H9 (cell line): ENCODE data around the gene RTP1. TPM values are rescaled to one million over a fixed set of nuclear protein-coding genes. Genes with fewer than 3 reads are reported as not detected.

Experiments
- DNase-seq: peaks from one replicate; pipeline ENCODE4 v3.0.0-alpha.2; 2017
- H2AFZ ChIP-seq: one replicate; pipeline ENCODE4 v1.6.1; 2013; ENCODE audit warnings: mild to moderate bottlenecking, low read length, control low read depth, moderate library complexity
- H2AK5ac ChIP-seq: 2 replicates; pipeline ENCODE4 v1.6.1; 2013; ENCODE audit warnings: low read length, control low read depth, mixed read lengths; ENCODE audit not compliant: insufficient read length
- H2BK120ac ChIP-seq: one replicate; pipeline ENCODE4 v1.6.1; 2013; ENCODE audit warnings: low read depth, mild to moderate bottlenecking, low read length, control low read depth, inconsistent platforms; ENCODE audit not compliant: poor library complexity, severe bottlenecking
- H2BK12ac ChIP-seq: 2 replicates; pipeline ENCODE4 v1.6.1; 2013; ENCODE audit warnings: low read length, control low read depth, mixed read lengths, low read depth; ENCODE audit not compliant: insufficient read length
- H2BK15ac ChIP-seq: 2 replicates; pipeline ENCODE4 v1.6.1; 2013; ENCODE audit warnings: low read depth, low read length, control low read depth
- H2BK20ac ChIP-seq: one replicate; pipeline ENCODE4 v1.6.1; 2013; ENCODE audit warnings: low read depth, mild to moderate bottlenecking, low read length, control low read depth, inconsistent platforms; ENCODE audit not compliant: poor library complexity, severe bottlenecking
- H2BK5ac ChIP-seq: 2 replicates; pipeline ENCODE4 v1.6.1; 2013; ENCODE audit warnings: low read length, control low read depth, mixed read lengths; ENCODE audit not compliant: insufficient read length
- H3K14ac ChIP-seq: 2 replicates; pipeline ENCODE4 v1.6.1; 2013; ENCODE audit warnings: low read length, control low read depth; ENCODE audit not compliant: insufficient read depth
- H3K18ac ChIP-seq: 2 replicates; pipeline ENCODE4 v1.6.1; 2013; ENCODE audit warnings: low read depth, mild to moderate bottlenecking, mixed read lengths, low read length, control low read depth; ENCODE audit not compliant: insufficient read length
- H3K23ac ChIP-seq: 2 replicates; pipeline ENCODE4 v1.6.1; 2013; ENCODE audit warnings: low read length, control low read depth, mixed read lengths, low read depth; ENCODE audit not compliant: insufficient read length
- H3K23me2 ChIP-seq: 2 replicates; pipeline ENCODE4 v1.6.1; 2013; ENCODE audit warnings: low read depth, mild to moderate bottlenecking, mixed read lengths, low read length, control low read depth; ENCODE audit not compliant: insufficient read length, poor library complexity, severe bottlenecking
- H3K27ac ChIP-seq: 2 replicates; pipeline ENCODE4 v1.5.1; 2013; ENCODE audit warnings: low read length, control low read depth, mixed read lengths, low read depth; ENCODE audit not compliant: insufficient read length
- H3K27me3 ChIP-seq: 2 replicates; pipeline ENCODE4 v1.6.1; 2013; ENCODE audit warnings: low read length, control low read depth, inconsistent platforms; ENCODE audit not compliant: insufficient read depth
- H3K4ac ChIP-seq: 2 replicates; pipeline ENCODE4 v1.6.1; 2013; ENCODE audit warnings: low read depth, mild to moderate bottlenecking, control low read depth, inconsistent platforms, low read length, moderate library complexity
- H3K4me1 ChIP-seq: 2 replicates; pipeline ENCODE4 v1.6.1; 2013; ENCODE audit warnings: low read length, control low read depth, inconsistent platforms; ENCODE audit not compliant: insufficient read depth
- H3K4me2 ChIP-seq: 2 replicates; pipeline ENCODE4 v1.6.1; 2013; ENCODE audit warnings: low read length, control low read depth, mixed read lengths; ENCODE audit not compliant: insufficient read length, insufficient read depth
- H3K56ac ChIP-seq: 2 replicates; pipeline ENCODE4 v1.6.1; 2013; ENCODE audit warnings: low read depth, mild to moderate bottlenecking, mixed read lengths, low read length, control low read depth; ENCODE audit not compliant: insufficient read length
- H3K79me1 ChIP-seq: 2 replicates; pipeline ENCODE4 v1.6.1; 2013; ENCODE audit warnings: low read depth, mild to moderate bottlenecking, moderate library complexity, low read length, control low read depth, inconsistent platforms; ENCODE audit not compliant: insufficient read depth, poor library complexity, severe bottlenecking
- H3K79me2 ChIP-seq: 2 replicates; pipeline ENCODE4 v1.6.1; 2013; ENCODE audit warnings: low read length, control low read depth, inconsistent platforms; ENCODE audit not compliant: insufficient read depth
- H3K9ac ChIP-seq: 2 replicates; pipeline ENCODE4 v1.6.1; 2013; ENCODE audit warnings: low read length, control low read depth, mixed read lengths; ENCODE audit not compliant: insufficient read length; ENCODE audit errors: extremely low read depth
- H3K9me3 ChIP-seq: one replicate; pipeline ENCODE4 v1.6.1; 2013; ENCODE audit warnings: low read depth, low read length, inconsistent platforms; ENCODE audit not compliant: control insufficient read depth
- H3T11ph ChIP-seq: one replicate; pipeline ENCODE4 v1.6.1; 2013; ENCODE audit warnings: mild to moderate bottlenecking, low read length, control low read depth, inconsistent platforms
- H4K20me1 ChIP-seq: one replicate; pipeline ENCODE4 v1.6.1; 2013; ENCODE audit not compliant: control insufficient read depth, insufficient read length, insufficient read depth
- H4K5ac ChIP-seq: 2 replicates; pipeline ENCODE4 v1.6.1; 2013; ENCODE audit warnings: low read depth, mild to moderate bottlenecking, mixed read lengths, low read length, control low read depth; ENCODE audit not compliant: insufficient read length
- H4K8ac ChIP-seq: replicated peaks from 2 replicates; pipeline ENCODE4 v1.6.1; 2013; ENCODE audit warnings: low read length, control low read depth, mixed read lengths, low read depth; ENCODE audit not compliant: insufficient read length
- H4K91ac ChIP-seq: 2 replicates; pipeline ENCODE4 v1.6.1; 2013; ENCODE audit warnings: low read depth, mild to moderate bottlenecking, moderate library complexity, mixed read lengths, low read length, control low read depth; ENCODE audit not compliant: insufficient read length
- H3K27ac Mint-ChIP-seq, 3 experiments: 2 replicates in 2 of 3; 3 replicates in 1 of 3; pipeline ENCODE4 v1.8.0; 2020 to 2021; ENCODE audit warnings: mixed read lengths in 3 of 3, mild to moderate bottlenecking in 1 of 3, moderate library complexity in 1 of 3
- H3K27me3 Mint-ChIP-seq: 2 replicates; pipeline ENCODE4 v1.8.0; 2021; ENCODE audit warnings: low read depth, mild to moderate bottlenecking, moderate library complexity, mixed read lengths
- H3K36me3 Mint-ChIP-seq, 3 experiments: 2 replicates in 2 of 3; 3 replicates in 1 of 3; pipeline ENCODE4 v1.8.0; 2020 to 2021; ENCODE audit warnings: low read depth in 3 of 3, mixed read lengths in 3 of 3; ENCODE audit not compliant: insufficient read depth in 1 of 3
- H3K4me1 Mint-ChIP-seq, 2 experiments: 2 replicates each; pipeline ENCODE4 v1.8.0; 2020; ENCODE audit warnings: mixed read lengths in 2 of 2
- H3K4me3 Mint-ChIP-seq, 2 experiments: 2 replicates in 1 of 2; 3 replicates in 1 of 2; pipeline ENCODE4 v1.8.0; 2020 to 2021; ENCODE audit warnings: mild to moderate bottlenecking in 2 of 2, mixed read lengths in 2 of 2, moderate library complexity in 1 of 2
- H3K9me3 Mint-ChIP-seq, 2 experiments: 2 replicates in 1 of 2; 3 replicates in 1 of 2; pipeline ENCODE4 v1.8.0; 2020; ENCODE audit warnings: mild to moderate bottlenecking in 2 of 2, mixed read lengths in 2 of 2, moderate library complexity in 1 of 2
- CTCF ChIP-seq: fragments of 200-600 bp; sonication (generic); conservative IDR thresholded peaks from 3 replicates; pipeline ENCODE4 v1.8.0; 2021; ENCODE audit warnings: antibody characterized with exemption, mild to moderate bottlenecking
- WGBS: extraction: QIAGEN DNeasy Blood & Tissue Kit; methylation state at CpG from one replicate; pipeline ENCODE4 v1.1.7; 2013; ENCODE audit warnings: missing lambda C conversion rate, low lambda C conversion rate, mixed read lengths; ENCODE audit not compliant: insufficient read length; ENCODE audit errors: extremely low coverage; 5-methylcytosine and 5-hydroxymethylcytosine counted together
- total RNA-seq: library from RNA; stranded (reverse); gene quantifications from 2 replicates; pipeline ENCODE4 v1.2.1, GENCODE V29; 2021

Gene RTP1
- total RNA-seq, 1 experiment from 2014 or later: 6.6 TPM

DNA sequence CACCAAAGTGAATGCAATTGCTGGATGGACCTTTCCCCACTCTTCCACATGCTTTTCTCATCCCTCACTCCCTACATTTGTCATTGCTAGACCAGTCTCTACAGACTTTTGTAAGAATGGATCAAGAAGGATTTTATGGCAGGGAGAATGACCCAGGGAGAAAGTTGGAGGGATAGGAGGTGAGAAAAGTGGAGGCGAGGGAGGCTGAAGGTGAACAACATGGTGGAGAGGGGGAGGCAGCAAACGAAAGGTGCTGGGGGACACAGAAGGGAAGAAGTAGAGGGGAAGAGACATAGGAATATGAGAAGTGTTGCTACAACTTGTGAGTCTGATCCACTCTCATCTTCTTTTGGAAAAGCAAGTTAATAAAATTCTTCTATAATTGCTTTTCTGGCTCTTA is 24.4 kb upstream of the RTP1 start:
- Mint-ChIP-seq H3K4me1 (peaks cover 27 to 52% of the 10 kb centered on the region in 2 experiments), H3K4me3 (no peak overlapping the region), H3K27me3 (no peaks in the 10 kb centered on the region), H3K9me3 (no peaks in the 10 kb centered on the region), H3K27ac (no peak overlapping the region), H3K36me3 (peaks cover 0 to 60% (median 0%) of the 10 kb centered on the region in 3 experiments; a peak in 4 of 7 replicates)
- no peak overlapping the region for H3K9ac ChIP-seq
- H3K23ac ChIP-seq: no peak overlapping the region
- no peak overlapping the region for H2BK12ac ChIP-seq
- WGBS: no CpG with 5 or more reads among the region's 2 CpGs
- H2BK15ac ChIP-seq: no peak overlapping the region
- no peaks in the 10 kb centered on the region for H3K79me1 ChIP-seq
- DNase-seq: no peak
- no peak overlapping the region for H3T11ph ChIP-seq
- H3K18ac ChIP-seq: no peak overlapping the region
- H2BK20ac ChIP-seq: no peak overlapping the region
- no peak overlapping the region for H4K5ac ChIP-seq
- H3K9me3 ChIP-seq: no peaks in the 10 kb centered on the region
- H4K20me1 ChIP-seq: no peaks in the 10 kb centered on the region
- no peak overlapping the region for H3K14ac ChIP-seq
- no peak overlapping the region for H4K8ac ChIP-seq
- no peaks in the 10 kb centered on the region for H3K27me3 ChIP-seq
- peaks cover 4% of the 10 kb centered on the region; the same call in 1 of the 2 replicates for H3K4me1 ChIP-seq
- no peak overlapping the region for H2BK120ac ChIP-seq
- no peak overlapping the region for H2AK5ac ChIP-seq
- H3K4me2 ChIP-seq: no peak overlapping the region
- no peak overlapping the region for H3K4ac ChIP-seq
- TF ChIP-seq CTCF: no peak
- no peak overlapping the region for H3K56ac ChIP-seq
- H4K91ac ChIP-seq: no peak overlapping the region
- H2BK5ac ChIP-seq: no peak overlapping the region
- no peak overlapping the region for H2AFZ ChIP-seq
- H3K27ac ChIP-seq: no peak overlapping the region
- H3K79me2 ChIP-seq: 0 out of 2 replicates have a peak, but pooled peaks cover 2% of the 10 kb centered on the region
- no peaks in the 10 kb centered on the region for H3K23me2 ChIP-seq
